GM12878 (cell line): Measurements from ENCODE around the gene HECTD4. TPM values are rescaled to one million over a fixed set of nuclear protein-coding genes. Genes with fewer than 3 reads are reported as not detected.

Experiments
- ATAC-seq: fragments of 200-7000 bp; cut with Tn5 transposase; 3 replicates; pipeline ENCODE4 v1.9.1; 2020; ENCODE audit warnings: mild to moderate bottlenecking, moderate library complexity
- BruUV-seq: library from RNA; stranded (reverse); fragments of 400-500 nt; replicated peaks from 2 replicates; lab custom pipeline; 2021; lab: Mats Ljungman, UMichigan
- CTCF ChIA-PET: fragments of 300-600 bp; sonication (Branson Sonifier 250); formaldehyde crosslinking; extraction: SDS; loops from one replicate; lab custom pipeline; 2021; ENCODE audit warnings: inconsistent platforms; lab: Yijun Ruan, JAX
- POLR2A ChIA-PET: fragments of 350-600 bp; formaldehyde crosslinking; extraction: SDS; loops from one replicate; lab custom pipeline; 2021; ENCODE audit warnings: inconsistent platforms; lab: Charles Lee
- RAD21 ChIA-PET: fragments of 300-600 bp; sonication (Branson Sonifier 250); formaldehyde crosslinking; loops from one replicate; lab custom pipeline; 2023; ENCODE audit warnings: antibody characterized with exemption; ENCODE audit not compliant: unreplicated experiment; lab: Charles Lee
- SMC1A ChIA-PET: fragments of 300-600 bp; sonication (Branson Sonifier 250); formaldehyde crosslinking; loops from one replicate; lab custom pipeline; 2023; ENCODE audit not compliant: unreplicated experiment, uncharacterized antibody; lab: Charles Lee
- DNase-seq: peaks from one replicate; pipeline ENCODE4 v3.0.0-alpha.2; 2011; ENCODE audit warnings: low read depth, low spot score
- FAIRE-seq: peaks from 3 replicates; lab custom pipeline; 2011; peaks lifted over from hg19 to GRCh38; lab: Jason Lieb, UNC
- H2AFZ ChIP-seq: 2 replicates; pipeline ENCODE4 v1.6.0; 2011; ENCODE audit warnings: low read depth, low read length, control low read depth; ENCODE audit not compliant: control insufficient read depth
- H3K27ac ChIP-seq: 2 replicates; pipeline ENCODE4 v1.5.1; 2011; ENCODE audit warnings: control low read depth; ENCODE audit not compliant: control insufficient read depth, insufficient read depth
- H3K27me3 ChIP-seq, 2 experiments: replicated peaks in 1 of 2; 2 replicates each; pipeline versions ENCODE4 v1.6.0 to v1.6.1; 2011; ENCODE audit warnings: low read length in 1 of 2; ENCODE audit not compliant: control insufficient read depth in 2 of 2, insufficient read depth in 2 of 2
- H3K36me3 ChIP-seq, 2 experiments: 2 replicates each; pipeline ENCODE4 v1.5.1; 2011; ENCODE audit warnings: low read length in 1 of 2; ENCODE audit not compliant: control insufficient read depth in 2 of 2, insufficient read depth in 2 of 2
- H3K4me1 ChIP-seq: 2 replicates; pipeline ENCODE4 v1.6.1; 2011; ENCODE audit warnings: mild to moderate bottlenecking, low read length, moderate library complexity, mixed read lengths; ENCODE audit not compliant: control insufficient read depth, insufficient read depth
- H3K4me2 ChIP-seq: 2 replicates; pipeline ENCODE4 v1.6.0; 2011; ENCODE audit warnings: control low read depth; ENCODE audit not compliant: control insufficient read depth, insufficient read depth
- H3K4me3 ChIP-seq: fragments of 200-600 bp; sonication (generic); 2 replicates; pipeline ENCODE4 v1.5.1; 2016
- H3K79me2 ChIP-seq: 2 replicates; pipeline ENCODE4 v1.6.0; 2011; ENCODE audit warnings: low read length; ENCODE audit not compliant: control insufficient read depth, insufficient read depth
- H3K9ac ChIP-seq: 2 replicates; pipeline ENCODE4 v1.8.0; 2011; ENCODE audit warnings: low read length, control low read depth, mixed read lengths; ENCODE audit not compliant: control insufficient read depth, insufficient read depth
- H3K9me3 ChIP-seq: replicated peaks from 3 replicates; pipeline ENCODE4 v1.5.1; 2011; ENCODE audit warnings: mild to moderate bottlenecking, low read length; ENCODE audit not compliant: control insufficient read depth, insufficient read depth
- H4K20me1 ChIP-seq: 2 replicates; pipeline ENCODE4 v1.6.0; 2011; ENCODE audit not compliant: control insufficient read depth, insufficient read depth
- FOXK2 ChIP-seq: fragments of 450-650 bp; IDR thresholded peaks from 2 replicates; pipeline ENCODE4 v1.6.1; 2017; ENCODE audit warnings: mild to moderate bottlenecking, moderate library complexity
- HDAC6 ChIP-seq: fragments of 200-600 bp; sonication (generic); IDR thresholded peaks from one replicate; pipeline ENCODE4 v1.8.0; 2017; ENCODE audit warnings: antibody characterized with exemption; ENCODE audit not compliant: unreplicated experiment
- RAD21 ChIP-seq: IDR thresholded peaks from 2 replicates; pipeline ENCODE4 v1.6.1; 2011; ENCODE audit warnings: mild to moderate bottlenecking, low read depth, low read length, moderate library complexity; ENCODE audit not compliant: insufficient read depth
- TCF12 ChIP-seq: IDR thresholded peaks from 2 replicates; pipeline ENCODE4 v1.6.1; 2011; ENCODE audit warnings: low read depth, mild to moderate bottlenecking, low read length
- WGBS: methylation state at CpG from one replicate; pipeline ENCODE4 v1.1.6; 2016; ENCODE audit warnings: low lambda C conversion rate; ENCODE audit not compliant: insufficient replicate concordance, insufficient coverage; ENCODE audit errors: missing lambda C conversion rate; 5-methylcytosine and 5-hydroxymethylcytosine counted together
- in situ Hi-C: fragments of 300-500 bp; cut with MboI; formaldehyde crosslinking; loops from 9 replicates; pipeline ENCODE4 v1.14.3; 2018; ENCODE audit warnings: mixed read lengths
- intact Hi-C: fragments of 100-400 bp; cut with micrococcal nuclease; formaldehyde crosslinking; loops from one replicate; pipeline ENCODE4 v1.14.2; 2022; ENCODE audit not compliant: unreplicated experiment
- polyA plus RNA-seq, 11 experiments: library from polyadenylated mRNA; depleted of rRNA in 4 of 11; unstranded in 6 of 11; stranded (reverse) in 5 of 11; fragments of >200 nt; fragmentation: Nextera tagmentation in 4 of 11; fragmentation: Illumina TruSeq in 1 of 11; extraction: Ambion mirVana in 4 of 11; extraction: Trizol in 1 of 11; gene quantifications; 1 replicate in 1 of 11; 2 replicates in 10 of 11; pipeline versions ENCODE4 v1.2.1 to v1.2.3, GENCODE V29; 2011 to 2016; ENCODE audit warnings: inconsistent platforms in 2 of 11, missing spikeins in 2 of 11, low read depth in 1 of 11
- total RNA-seq, 4 experiments: library from RNA; depleted of rRNA in 3 of 4; stranded (reverse); fragments of >200 nt in 3 of 4; fragmentation: Illumina TruSeq in 1 of 4; extraction: Trizol in 1 of 4; gene quantifications; 2 replicates each; pipeline versions ENCODE4 v1.2.1 to v1.2.3, GENCODE V29; 2013 to 2021
- TF ChIP-seq, protein P1 (sequence below): fragments of 450-650 bp; IDR thresholded peaks from 2 replicates; pipeline ENCODE4 v1.6.1; 2017; ENCODE audit warnings: mild to moderate bottlenecking, moderate library complexity
- TF ChIP-seq, protein P2 (sequence below): IDR thresholded peaks from 2 replicates; pipeline ENCODE4 v1.6.1; 2012; ENCODE audit warnings: mild to moderate bottlenecking, low read depth, low read length

Gene HECTD4
- total and polyA plus RNA-seq, 10 of the 15 experiments (the other 5 are each of a cell fraction or from before 2014, with no cell fraction given): 5.8 to 43.9 (median 17.9) TPM

DNA sequence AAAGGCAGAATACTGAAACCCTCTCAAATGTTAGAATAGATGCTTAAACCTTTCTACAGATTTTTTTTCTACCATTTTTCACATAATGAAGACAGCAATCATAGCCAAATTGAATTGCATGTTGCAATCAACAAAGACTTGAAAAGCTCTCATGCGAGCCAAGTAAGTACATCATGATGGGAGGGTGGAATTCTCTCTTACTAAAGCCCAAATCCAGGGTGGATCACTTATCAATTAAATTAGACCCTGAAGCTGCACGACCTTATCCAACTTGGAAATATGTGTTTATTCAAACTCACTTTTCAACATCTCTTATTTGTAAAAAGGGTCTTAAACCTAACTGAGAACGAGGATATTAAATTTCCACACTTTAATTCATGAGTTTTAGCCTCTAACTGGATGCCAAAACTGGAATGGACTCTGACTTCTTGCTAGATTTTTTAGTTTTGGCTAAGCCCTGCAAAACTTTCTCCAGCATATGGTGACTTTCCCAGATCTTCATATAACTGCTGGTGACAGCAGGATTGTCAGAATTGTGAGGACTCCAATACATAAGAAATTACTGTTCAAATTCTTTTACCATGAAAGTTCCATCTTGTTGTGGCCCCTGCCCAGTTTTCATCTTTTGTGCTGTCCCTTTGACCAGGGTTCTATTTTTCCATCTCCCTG lies 53.6 kb downstream of the HECTD4 start (continued):
- TF ChIP-seq, protein P1, sequence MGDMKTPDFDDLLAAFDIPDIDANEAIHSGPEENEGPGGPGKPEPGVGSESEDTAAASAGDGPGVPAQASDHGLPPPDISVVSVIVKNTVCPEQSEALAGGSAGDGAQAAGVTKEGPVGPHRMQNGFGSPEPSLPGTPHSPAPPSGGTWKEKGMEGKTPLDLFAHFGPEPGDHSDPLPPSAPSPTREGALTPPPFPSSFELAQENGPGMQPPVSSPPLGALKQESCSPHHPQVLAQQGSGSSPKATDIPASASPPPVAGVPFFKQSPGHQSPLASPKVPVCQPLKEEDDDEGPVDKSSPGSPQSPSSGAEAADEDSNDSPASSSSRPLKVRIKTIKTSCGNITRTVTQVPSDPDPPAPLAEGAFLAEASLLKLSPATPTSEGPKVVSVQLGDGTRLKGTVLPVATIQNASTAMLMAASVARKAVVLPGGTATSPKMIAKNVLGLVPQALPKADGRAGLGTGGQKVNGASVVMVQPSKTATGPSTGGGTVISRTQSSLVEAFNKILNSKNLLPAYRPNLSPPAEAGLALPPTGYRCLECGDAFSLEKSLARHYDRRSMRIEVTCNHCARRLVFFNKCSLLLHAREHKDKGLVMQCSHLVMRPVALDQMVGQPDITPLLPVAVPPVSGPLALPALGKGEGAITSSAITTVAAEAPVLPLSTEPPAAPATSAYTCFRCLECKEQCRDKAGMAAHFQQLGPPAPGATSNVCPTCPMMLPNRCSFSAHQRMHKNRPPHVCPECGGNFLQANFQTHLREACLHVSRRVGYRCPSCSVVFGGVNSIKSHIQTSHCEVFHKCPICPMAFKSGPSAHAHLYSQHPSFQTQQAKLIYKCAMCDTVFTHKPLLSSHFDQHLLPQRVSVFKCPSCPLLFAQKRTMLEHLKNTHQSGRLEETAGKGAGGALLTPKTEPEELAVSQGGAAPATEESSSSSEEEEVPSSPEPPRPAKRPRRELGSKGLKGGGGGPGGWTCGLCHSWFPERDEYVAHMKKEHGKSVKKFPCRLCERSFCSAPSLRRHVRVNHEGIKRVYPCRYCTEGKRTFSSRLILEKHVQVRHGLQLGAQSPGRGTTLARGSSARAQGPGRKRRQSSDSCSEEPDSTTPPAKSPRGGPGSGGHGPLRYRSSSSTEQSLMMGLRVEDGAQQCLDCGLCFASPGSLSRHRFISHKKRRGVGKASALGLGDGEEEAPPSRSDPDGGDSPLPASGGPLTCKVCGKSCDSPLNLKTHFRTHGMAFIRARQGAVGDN: no peak
- TF ChIP-seq, all 136 proteins: peak for 0

DNA sequence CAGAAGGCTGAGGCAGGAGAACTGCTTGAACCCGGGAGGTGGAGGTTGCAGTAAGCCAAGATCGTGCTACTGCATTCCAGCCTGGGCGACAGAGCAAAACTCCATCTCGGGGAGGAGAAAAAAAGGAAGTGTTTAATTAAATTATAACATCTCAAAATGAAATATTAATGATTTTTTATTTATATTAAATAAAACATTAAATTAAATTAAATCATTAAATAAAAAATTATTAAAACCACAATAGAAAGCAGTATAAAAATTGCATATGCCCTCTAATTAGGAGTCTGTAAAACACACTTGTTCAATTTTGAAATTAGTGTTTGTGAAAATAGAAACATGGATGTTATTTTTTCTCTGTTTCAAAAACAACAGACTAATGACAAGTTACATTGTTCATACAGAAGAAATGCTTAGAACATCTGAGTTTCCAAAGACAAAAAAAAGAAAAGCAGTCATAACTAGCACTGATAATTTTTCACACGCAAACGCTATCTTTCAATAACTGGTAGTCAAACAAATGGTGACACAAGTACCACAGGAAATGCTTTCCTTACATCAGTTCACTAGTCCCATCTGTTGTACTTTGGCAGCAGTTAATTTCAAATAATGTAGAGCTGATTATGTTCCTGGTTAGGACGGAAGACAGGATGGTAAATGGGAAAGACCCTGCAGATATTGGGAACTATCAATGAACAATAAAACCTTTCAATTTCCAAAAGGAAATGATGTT lies 54.9 kb downstream of the HECTD4 start:
- no peaks in the 10 kb centered on the region; the same call in none of the 2 replicates for H3K79me2 ChIP-seq
- no peaks in the 10 kb centered on the region for H3K4me1 ChIP-seq
- ChIA-PET RAD21 (no interaction called here), POLR2A (interaction anchor here (0.6 kb wide), 1 partner anchor 281 kb away, joined by 3 read pairs; no protein-coding TSS in a partner anchor), CTCF (interaction anchor here (1.1 kb wide), 1 partner anchor 23 kb away, joined by 4 read pairs; no protein-coding TSS in a partner anchor), SMC1A (no interaction called here)
- DNase-seq (no peak), ATAC-seq (no peak), FAIRE-seq (peak; percentile 49)
- H4K20me1 ChIP-seq: no peaks in the 10 kb centered on the region
- H3K9ac ChIP-seq: no peak overlapping the region
- 70% methylated on average over 7 of the region's 7 CpGs for WGBS
- in situ Hi-C loops (no loop called here), intact Hi-C loops (no loop called here)
- BruUV-seq: no TSS peak
- H3K4me2 ChIP-seq: no peak overlapping the region
- no peak overlapping the region for H3K27ac ChIP-seq
- no peak overlapping the region for H3K4me3 ChIP-seq
- H3K9me3 ChIP-seq: no peaks in the 10 kb centered on the region
- H2AFZ ChIP-seq: no peak overlapping the region
- no peaks in the 10 kb centered on the region for H3K27me3 ChIP-seq
- H3K36me3 ChIP-seq: no peaks in the 10 kb centered on the region
- no peak for TF ChIP-seq HDAC6
- TF ChIP-seq, protein P2, sequence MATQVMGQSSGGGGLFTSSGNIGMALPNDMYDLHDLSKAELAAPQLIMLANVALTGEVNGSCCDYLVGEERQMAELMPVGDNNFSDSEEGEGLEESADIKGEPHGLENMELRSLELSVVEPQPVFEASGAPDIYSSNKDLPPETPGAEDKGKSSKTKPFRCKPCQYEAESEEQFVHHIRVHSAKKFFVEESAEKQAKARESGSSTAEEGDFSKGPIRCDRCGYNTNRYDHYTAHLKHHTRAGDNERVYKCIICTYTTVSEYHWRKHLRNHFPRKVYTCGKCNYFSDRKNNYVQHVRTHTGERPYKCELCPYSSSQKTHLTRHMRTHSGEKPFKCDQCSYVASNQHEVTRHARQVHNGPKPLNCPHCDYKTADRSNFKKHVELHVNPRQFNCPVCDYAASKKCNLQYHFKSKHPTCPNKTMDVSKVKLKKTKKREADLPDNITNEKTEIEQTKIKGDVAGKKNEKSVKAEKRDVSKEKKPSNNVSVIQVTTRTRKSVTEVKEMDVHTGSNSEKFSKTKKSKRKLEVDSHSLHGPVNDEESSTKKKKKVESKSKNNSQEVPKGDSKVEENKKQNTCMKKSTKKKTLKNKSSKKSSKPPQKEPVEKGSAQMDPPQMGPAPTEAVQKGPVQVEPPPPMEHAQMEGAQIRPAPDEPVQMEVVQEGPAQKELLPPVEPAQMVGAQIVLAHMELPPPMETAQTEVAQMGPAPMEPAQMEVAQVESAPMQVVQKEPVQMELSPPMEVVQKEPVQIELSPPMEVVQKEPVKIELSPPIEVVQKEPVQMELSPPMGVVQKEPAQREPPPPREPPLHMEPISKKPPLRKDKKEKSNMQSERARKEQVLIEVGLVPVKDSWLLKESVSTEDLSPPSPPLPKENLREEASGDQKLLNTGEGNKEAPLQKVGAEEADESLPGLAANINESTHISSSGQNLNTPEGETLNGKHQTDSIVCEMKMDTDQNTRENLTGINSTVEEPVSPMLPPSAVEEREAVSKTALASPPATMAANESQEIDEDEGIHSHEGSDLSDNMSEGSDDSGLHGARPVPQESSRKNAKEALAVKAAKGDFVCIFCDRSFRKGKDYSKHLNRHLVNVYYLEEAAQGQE: no peak
- TF ChIP-seq TCF12: no peak
- no peak for TF ChIP-seq RAD21
- no peak for TF ChIP-seq FOXK2
- TF ChIP-seq, protein P1: no peak
